Smooth muscle cell (in vitro differentiated cells): ENCODE data around the gene PRDM4. TPM values are rescaled to one million over a fixed set of nuclear protein-coding genes. Genes with fewer than 3 reads are reported as not detected.
A peak's percentile ranks its signal among the peaks of the same experiment; 100 is the strongest.
"Not testable (repeated sequence)": the region's sequence is repeated elsewhere in the genome, so short reads cannot be mapped to it uniquely, and the experiment has no call there.

ENCODE experiments used
- DNase-seq: peaks from one replicate; lab custom pipeline; 2025; ENCODE audit not compliant: unreplicated experiment; lab: John Stamatoyannopoulos, UW
- H2AFZ ChIP-seq: fragments of 200-600 bp; sonication (generic); 2 replicates; pipeline ENCODE4 v1.6.0; 2016; ENCODE audit warnings: antibody characterized with exemption, low read depth, mild to moderate bottlenecking
- H3F3A ChIP-seq: fragments of 200-600 bp; sonication (generic); 2 replicates; pipeline ENCODE4 v1.6.0; 2017; ENCODE audit warnings: antibody characterized with exemption, low read depth
- H3K27ac ChIP-seq: fragments of 200-600 bp; sonication (generic); 2 replicates; pipeline ENCODE4 v1.5.1; 2016; ENCODE audit warnings: low read depth, mild to moderate bottlenecking
- H3K27me3 ChIP-seq: fragments of 200-600 bp; sonication (generic); 2 replicates; pipeline ENCODE4 v1.6.1; 2016; ENCODE audit warnings: low read depth, mild to moderate bottlenecking
- H3K36me3 ChIP-seq: fragments of 200-600 bp; sonication (generic); 2 replicates; pipeline ENCODE4 v1.5.1; 2016; ENCODE audit warnings: low read depth
- H3K4me1 ChIP-seq: fragments of 200-600 bp; sonication (generic); 2 replicates; pipeline ENCODE4 v1.5.1; 2016; ENCODE audit warnings: low read depth
- H3K4me2 ChIP-seq: fragments of 200-600 bp; sonication (generic); 2 replicates; pipeline ENCODE4 v1.6.0; 2016; ENCODE audit warnings: mild to moderate bottlenecking
- H3K4me3 ChIP-seq: fragments of 200-600 bp; sonication (generic); 2 replicates; pipeline ENCODE4 v1.5.1; 2016; ENCODE audit warnings: mild to moderate bottlenecking
- H3K79me2 ChIP-seq: fragments of 200-600 bp; sonication (generic); 2 replicates; pipeline ENCODE4 v1.6.0; 2016; ENCODE audit warnings: low read depth, mild to moderate bottlenecking
- H3K9ac ChIP-seq: fragments of 200-600 bp; sonication (generic); 2 replicates; pipeline ENCODE4 v1.6.0; 2016; ENCODE audit warnings: low read depth
- H3K9me3 ChIP-seq: fragments of 200-600 bp; sonication (generic); replicated peaks from 2 replicates; pipeline ENCODE4 v1.5.1; 2016; ENCODE audit warnings: low read depth
- H4K20me1 ChIP-seq: fragments of 200-600 bp; sonication (generic); 2 replicates; pipeline ENCODE4 v1.6.0; 2016; ENCODE audit warnings: low read depth
- WGBS: methylation state at CpG from one replicate; pipeline ENCODE4 v1.1.7; 2016; ENCODE audit warnings: low lambda C conversion rate; 5-methylcytosine and 5-hydroxymethylcytosine counted together
- polyA plus RNA-seq: library from polyadenylated mRNA; unstranded; fragments of >200 nt; fragmentation: Nextera tagmentation; extraction: Ambion mirVana; gene quantifications from 2 replicates; pipeline ENCODE4 v1.2.1, GENCODE V29; 2016
- total RNA-seq: library from RNA; depleted of rRNA; stranded (reverse); fragments of >200 nt; gene quantifications from 2 replicates; pipeline ENCODE4 v1.2.3, GENCODE V29; 2014
- TF ChIP-seq, protein P1 (sequence below): fragments of 200-600 bp; sonication (generic); IDR thresholded peaks from 2 replicates; pipeline ENCODE4 v1.5.1; 2017; ENCODE audit warnings: borderline replicate concordance, mild to moderate bottlenecking, antibody characterized with exemption; ENCODE audit not compliant: insufficient read depth, poor library complexity, severe bottlenecking

PRDM4 gene
- total and polyA plus RNA-seq, 2 experiments from 2014 or later, result 19.1 to 26.2 TPM

DNA sequence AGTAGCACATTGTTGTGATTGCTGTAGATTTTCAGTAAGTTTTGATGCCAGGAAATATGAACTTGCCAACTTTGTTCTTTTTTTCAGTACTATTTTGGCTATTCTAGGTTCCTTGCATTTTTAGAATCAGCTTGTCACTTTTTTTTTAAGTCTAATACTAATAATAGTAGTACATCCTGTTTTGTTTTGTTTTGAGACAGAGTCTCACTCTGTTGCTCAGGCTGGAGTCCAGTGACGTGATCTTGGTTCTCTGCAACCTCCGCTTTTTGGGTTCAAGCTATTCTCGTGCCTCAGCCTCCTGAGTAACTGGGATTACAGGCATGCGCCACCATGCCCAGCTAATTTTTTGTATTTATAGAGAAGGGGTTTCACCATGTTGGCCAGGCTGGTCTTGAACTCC lies 58.8 kb downstream of the PRDM4 start:
- Histone ChIP-seq H3K4me1 (no peaks in the 10 kb centered on the region), H4K20me1 (no peaks in the 10 kb centered on the region), H3K79me2 (peaks cover 15% of the 10 kb centered on the region), H3K36me3 (peaks cover 77% of the 10 kb centered on the region), H3K27me3 (no peaks in the 10 kb centered on the region), H3K4me2 (no peak overlapping the region), H3K4me3 (no peak overlapping the region), H3K9me3 (peaks cover 10% of the 10 kb centered on the region), H3K9ac (no peak overlapping the region), H3K27ac (no peak overlapping the region), H2AFZ (no peak overlapping the region), H3F3A (no peaks in the 10 kb centered on the region)
- TF ChIP-seq, protein P1, sequence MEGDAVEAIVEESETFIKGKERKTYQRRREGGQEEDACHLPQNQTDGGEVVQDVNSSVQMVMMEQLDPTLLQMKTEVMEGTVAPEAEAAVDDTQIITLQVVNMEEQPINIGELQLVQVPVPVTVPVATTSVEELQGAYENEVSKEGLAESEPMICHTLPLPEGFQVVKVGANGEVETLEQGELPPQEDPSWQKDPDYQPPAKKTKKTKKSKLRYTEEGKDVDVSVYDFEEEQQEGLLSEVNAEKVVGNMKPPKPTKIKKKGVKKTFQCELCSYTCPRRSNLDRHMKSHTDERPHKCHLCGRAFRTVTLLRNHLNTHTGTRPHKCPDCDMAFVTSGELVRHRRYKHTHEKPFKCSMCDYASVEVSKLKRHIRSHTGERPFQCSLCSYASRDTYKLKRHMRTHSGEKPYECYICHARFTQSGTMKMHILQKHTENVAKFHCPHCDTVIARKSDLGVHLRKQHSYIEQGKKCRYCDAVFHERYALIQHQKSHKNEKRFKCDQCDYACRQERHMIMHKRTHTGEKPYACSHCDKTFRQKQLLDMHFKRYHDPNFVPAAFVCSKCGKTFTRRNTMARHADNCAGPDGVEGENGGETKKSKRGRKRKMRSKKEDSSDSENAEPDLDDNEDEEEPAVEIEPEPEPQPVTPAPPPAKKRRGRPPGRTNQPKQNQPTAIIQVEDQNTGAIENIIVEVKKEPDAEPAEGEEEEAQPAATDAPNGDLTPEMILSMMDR, result no peak
- DNase-seq, result no peak
- over 99% methylated on average over 4 of the region's 4 CpGs for WGBS

DNA sequence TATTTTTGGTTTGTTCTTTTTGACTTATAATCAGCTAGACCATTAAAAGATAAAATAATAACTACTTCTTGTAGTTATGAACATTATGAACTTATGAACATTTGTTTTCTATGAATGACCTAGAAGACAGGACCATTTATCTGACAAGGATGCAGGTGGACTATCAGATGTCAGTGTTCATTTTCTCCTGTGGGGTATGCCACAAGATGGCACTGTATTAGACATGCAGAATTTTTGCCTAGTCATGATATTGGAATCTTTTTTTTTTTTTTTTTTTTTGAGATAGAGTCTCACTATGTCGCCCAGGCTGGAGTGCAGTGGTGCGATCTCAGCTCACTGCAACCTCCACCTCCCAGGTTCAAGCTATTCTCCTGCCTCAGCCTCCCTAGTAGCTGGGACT lies 65.2 kb downstream of the PRDM4 start:
- not testable (repeated sequence) for H3F3A ChIP-seq, H4K20me1 ChIP-seq, H3K9ac ChIP-seq, DNase-seq, H3K4me2 ChIP-seq, H3K4me1 ChIP-seq, H3K27me3 ChIP-seq, H2AFZ ChIP-seq, H3K27ac ChIP-seq, H3K4me3 ChIP-seq, H3K9me3 ChIP-seq
- TF ChIP-seq, protein P1, result peak; percentile 32
- Histone ChIP-seq H3K79me2 (peaks cover 12% of the 10 kb centered on the region), H3K36me3 (peaks cover 78% of the 10 kb centered on the region)
- WGBS, result 83% methylated on average over 2 of the region's 2 CpGs

DNA sequence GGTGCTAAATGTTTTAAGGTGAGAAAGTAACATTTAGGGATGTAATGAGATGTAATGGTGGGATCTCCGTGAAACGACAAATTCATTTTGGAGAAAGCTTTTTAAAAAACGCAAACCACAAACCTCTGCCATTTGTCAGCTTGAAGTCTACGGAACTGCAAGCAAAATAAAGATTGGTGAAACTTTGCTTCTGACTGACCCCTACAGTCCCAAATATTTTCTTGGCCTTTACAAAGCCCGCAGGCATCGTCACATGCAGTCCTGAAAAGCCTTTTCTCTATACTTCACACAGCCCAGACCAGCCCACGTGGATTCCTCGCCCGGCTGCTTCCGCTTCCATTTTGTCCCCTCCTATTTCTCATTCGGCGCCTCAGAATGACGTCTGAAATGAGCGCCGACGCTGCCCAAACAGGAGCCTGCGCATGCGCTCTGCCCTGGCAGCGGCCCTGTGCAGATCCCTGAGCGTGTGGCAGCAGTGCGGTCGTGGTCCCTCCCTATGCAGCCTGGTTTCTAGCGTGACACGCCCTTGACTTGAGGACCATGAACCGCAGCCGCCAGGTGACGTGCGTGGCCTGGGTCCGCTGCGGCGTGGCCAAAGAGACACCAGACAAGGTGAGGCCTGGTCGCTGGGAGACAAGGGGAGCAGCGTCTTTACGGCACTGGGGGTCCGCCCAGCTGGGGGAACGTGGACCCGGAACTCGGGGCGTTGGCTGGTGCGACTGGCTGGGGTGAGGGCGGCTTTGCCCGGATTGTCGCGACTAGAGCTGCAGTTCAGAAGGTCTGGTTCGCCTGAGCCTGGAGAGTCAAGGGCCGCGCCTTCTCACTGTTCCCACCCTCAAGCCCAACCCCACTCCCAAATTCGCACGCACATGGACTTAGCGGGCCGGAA lies 75.3 kb downstream of the PRDM4 start, which contains the start of gene PWP1:
PWP1 (plus strand) TSS at position 440 of the 889 bp plus-strand sequence; CDS start at position 541, 101 bp downstream.
- Histone ChIP-seq H3K9ac (peak within 1 kb of the TSS; percentile 88), H3K36me3 (peaks cover 16% of the 10 kb centered on the region), H3K27ac (peak within 1 kb of the TSS; percentile 71), H4K20me1 (no peaks in the 10 kb centered on the region), H3K4me3 (peak within 1 kb of the TSS; percentile 69), H2AFZ (peak within 1 kb of the TSS; percentile 78), H3K9me3 (no peaks in the 10 kb centered on the region), H3F3A (no peaks in the 10 kb centered on the region), H3K4me2 (peak within 1 kb of the TSS; percentile 98), H3K4me1 (peaks cover 8% of the 10 kb centered on the region), H3K79me2 (peaks cover 21% of the 10 kb centered on the region), H3K27me3 (no peaks in the 10 kb centered on the region)
- peak; percentile 86 for DNase-seq
- WGBS, result under 1% methylated on average over 51 of the region's 51 CpGs
- TF ChIP-seq, protein P1, result no peak
